Cardiac fibroblast (primary cell): ENCODE data around the gene CDHR3.

ENCODE experiments used
- DNase-seq, 2 donors: peaks; one replicate each; pipeline versions ENCODE4 v3.0.0 to v3.0.0-alpha.2; 2010; ENCODE audit warnings: low read depth in 2 of 2
- H3K4me3 ChIP-seq, 2 donors: replicated peaks in 1 of 2; 1 replicate in 1 of 2; 2 replicates in 1 of 2; pipeline ENCODE4 v1.5.1; 2011; ENCODE audit warnings: low read depth in 2 of 2, low read length in 2 of 2, mild to moderate bottlenecking in 2 of 2, moderate library complexity in 1 of 2
- CTCF ChIP-seq: IDR thresholded peaks from one replicate; pipeline ENCODE4 v1.5.1; 2011; ENCODE audit warnings: low read depth, mild to moderate bottlenecking, low read length, inconsistent platforms

CDHR3 gene

DNA sequence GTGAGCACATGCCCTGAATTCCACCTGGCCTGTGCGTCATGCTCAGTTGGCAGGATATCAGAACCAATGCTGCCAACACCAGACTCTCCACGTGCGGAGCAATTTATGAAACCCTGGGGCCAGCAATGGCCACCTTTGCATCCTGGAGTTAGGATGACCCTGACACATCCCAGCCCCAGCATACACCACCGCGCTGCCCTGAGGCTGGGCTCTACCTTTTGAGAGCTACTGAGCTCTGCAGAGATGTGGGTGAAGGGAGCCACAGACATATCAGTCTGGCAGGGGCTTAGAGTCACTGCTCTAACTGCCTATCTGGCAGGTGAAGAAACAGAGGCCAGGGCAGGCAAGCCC is 107.1 kb downstream of the CDHR3 start:
- no peak for TF ChIP-seq CTCF
- no peak overlapping the region for H3K4me3 ChIP-seq
- DNase-seq: no peak

- DNase-seq: no peak
- no peak for TF ChIP-seq CTCF
- no peak overlapping the region for H3K4me3 ChIP-seq
These were observed 107.6 kb downstream of the CDHR3 start for GRCh38 chr7:106070567-106071254.

GRCh38 chr7:106071356-106071998 is 108.4 kb downstream of the CDHR3 start:
- DNase-seq: peak in 1 of 2 donors; percentile 25
- H3K4me3 ChIP-seq: no peak overlapping the region
- TF ChIP-seq CTCF: no peak

GRCh38 chr7:106071999-106072714 is 109.1 kb downstream of the CDHR3 start:
- H3K4me3 ChIP-seq: no peak overlapping the region
- TF ChIP-seq CTCF: no peak
- peak in 1 of 2 donors; percentile 35 for DNase-seq

- H3K4me3 ChIP-seq: no peak overlapping the region
- no peak for TF ChIP-seq CTCF
- no peak for DNase-seq
These were observed 109.6 kb downstream of the CDHR3 start for GRCh38 chr7:106072715-106073091.

GRCh38 chr7:106073701-106074100 is 110.6 kb downstream of the CDHR3 start:
- no peak for TF ChIP-seq CTCF
- H3K4me3 ChIP-seq: no peak overlapping the region
- DNase-seq: no peak
